Ureter (tissue), 1 donor: ENCODE data around the gene MAIP1. TPM values are rescaled to one million over a fixed set of nuclear protein-coding genes. Genes with fewer than 3 reads are reported as not detected.

Source experiments
- DNase-seq: peaks from one replicate; pipeline ENCODE4 v3.0.0-alpha.2; 2020; ENCODE audit warnings: low spot score
- total RNA-seq: library from RNA; stranded (reverse); gene quantifications from one replicate; pipeline ENCODE4 v1.2.4, GENCODE V29; 2023
- donor health status: DM: yes; HTN: yes; CAD: no.

MAIP1 gene
- total RNA-seq, 1 donor from 2014 or later = 14.1 TPM

DNA sequence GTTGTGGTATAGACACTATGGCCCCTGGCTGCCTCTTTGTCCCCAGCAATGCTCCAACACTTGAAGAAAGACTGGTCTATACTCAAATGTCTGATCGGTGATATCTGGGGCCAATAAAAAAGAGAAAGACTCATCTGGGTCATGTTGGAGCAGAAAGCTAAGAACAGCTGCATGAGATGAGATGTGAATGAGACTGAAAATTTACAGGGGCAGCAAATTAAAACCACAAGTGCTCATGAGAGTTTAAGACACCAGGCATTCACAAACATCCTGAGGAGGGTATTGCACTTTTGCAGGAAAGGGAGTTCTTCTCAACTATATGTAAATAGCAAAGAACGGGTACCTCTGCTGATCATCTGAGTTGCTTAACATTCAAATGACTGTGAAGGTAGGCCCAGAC lies 36.3 kb downstream of the MAIP1 start:
- no peak for DNase-seq

DNA sequence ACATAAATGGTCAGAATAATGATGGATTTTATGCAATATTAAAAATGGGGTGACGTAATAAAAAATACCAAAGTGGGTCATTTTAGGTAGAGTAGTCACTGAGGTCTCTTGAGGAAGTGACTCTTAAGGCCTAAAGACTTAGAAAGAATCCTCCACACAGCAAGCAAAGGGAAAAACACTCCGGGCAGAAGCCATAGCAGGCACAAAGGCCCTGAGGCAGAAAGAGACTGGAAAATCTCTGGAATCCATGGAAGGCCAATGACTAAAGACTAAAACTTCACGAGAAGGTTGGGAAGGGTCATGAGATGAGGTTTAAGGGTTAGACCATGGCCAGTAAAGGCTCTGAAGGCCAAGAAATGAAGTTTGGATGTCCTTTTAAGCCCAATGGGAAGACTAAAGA lies 36.9 kb downstream of the MAIP1 start:
- DNase-seq = no peak

DNA sequence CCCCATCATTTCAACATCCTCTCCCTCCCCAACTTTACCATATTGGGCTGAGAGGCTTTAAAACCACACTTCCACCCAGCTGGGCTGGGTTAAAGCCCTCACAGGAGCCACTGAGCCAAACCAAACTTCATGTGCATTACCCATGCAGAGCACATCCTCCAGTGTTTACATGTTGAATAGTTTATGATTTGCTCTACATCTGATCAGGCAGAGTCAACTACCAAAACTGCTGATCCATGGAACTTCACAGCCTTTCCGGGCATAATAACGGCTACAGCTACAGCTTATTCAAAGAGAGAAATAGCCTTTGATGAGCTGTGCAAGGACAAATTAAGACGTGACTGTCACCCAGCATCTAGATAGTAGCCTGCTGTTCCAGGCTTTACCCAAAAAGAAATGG lies 39.0 kb downstream of the MAIP1 start:
- DNase-seq = no peak

DNA sequence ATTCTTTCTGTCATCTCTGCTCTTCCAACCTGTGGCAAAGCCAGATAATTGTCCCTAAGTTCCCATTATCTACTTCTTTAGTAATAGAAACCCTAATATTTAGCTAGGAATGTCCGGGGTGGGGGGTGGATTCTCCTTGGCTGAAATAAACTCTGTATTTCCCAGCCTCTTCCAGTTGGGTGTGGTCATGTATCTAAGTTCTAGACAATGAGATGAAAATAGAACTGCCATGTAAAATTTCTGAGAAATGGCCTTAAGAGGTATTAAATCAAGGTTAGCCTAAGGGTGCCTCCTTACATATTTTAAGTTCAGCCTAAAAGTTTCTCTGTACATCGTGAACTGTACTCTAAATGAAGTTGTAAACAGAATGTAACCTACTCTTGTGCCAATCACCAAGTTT lies 39.5 kb downstream of the MAIP1 start:
- DNase-seq = no peak

DNA sequence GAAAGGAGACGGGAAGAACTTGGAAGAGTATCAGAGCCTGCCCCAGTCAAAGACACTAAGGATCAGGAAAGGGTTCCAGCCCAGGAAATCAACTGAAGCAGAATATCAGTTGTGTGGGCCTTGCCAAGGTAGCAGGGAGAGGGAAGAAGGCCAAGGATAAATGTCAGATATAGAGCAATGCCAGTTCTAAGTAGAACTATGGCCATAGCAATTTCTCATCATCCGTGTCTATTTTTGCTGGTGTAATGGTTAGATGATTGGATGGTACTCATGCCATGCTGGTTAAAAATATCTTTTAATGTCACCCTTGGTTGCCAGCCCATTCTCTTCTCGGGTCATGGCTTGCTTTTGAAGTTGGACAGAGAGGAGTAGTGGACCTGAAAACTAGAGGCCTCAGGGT lies 41.9 kb downstream of the MAIP1 start:
- no peak for DNase-seq

DNA sequence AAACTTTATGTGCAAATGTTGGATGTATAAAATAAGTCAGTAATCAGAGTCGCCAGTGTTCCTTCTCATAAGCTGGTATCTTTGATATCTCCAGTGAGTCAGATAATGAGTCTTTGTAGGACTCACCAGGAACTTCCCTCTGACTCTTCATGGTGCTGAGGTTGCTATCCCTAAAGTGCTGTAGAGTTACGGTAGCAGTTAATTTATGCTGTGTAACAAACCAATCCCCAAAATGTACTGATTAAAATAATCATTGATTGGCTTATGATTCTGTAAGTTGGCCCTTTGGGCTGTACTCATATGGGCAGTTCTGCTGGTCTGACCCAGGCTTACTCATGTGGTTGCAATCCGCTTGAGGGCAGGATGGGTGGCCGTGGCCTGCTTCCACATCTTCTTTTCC lies 43.8 kb downstream of the MAIP1 start:
- DNase-seq = no peak

DNA sequence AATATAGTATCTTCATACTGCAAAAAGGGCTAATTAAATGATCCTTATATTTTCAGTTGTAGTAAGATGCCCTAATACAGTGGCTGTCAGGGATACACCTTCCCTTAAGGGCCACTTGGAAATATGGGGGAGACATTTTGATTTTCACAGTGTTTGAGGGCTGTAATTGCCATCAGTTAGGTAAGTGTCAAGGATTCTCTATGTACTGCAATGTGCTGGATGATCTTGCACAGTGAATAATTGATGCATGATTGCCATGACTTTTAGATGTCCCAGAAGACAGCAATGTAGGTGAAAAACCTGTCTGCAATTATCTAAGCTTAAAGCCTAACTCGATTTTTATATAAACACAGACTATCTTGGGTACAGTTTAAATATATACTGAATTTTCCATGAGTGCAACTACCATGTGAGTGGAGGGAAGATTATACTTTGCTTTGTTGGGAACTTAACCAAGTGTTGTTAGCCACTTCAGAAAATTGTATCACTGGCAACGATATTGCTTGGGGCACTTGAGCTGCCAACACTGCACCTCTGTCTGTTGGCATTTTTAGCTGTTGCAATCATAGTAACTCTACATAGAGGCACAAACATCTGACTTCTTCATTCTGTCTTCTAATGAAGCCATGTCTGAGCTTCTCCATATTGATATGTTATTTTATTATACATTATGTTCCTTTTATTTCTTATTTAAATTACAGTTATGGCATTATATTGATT lies 45.2 kb downstream of the MAIP1 start:
- no peak for DNase-seq

DNA sequence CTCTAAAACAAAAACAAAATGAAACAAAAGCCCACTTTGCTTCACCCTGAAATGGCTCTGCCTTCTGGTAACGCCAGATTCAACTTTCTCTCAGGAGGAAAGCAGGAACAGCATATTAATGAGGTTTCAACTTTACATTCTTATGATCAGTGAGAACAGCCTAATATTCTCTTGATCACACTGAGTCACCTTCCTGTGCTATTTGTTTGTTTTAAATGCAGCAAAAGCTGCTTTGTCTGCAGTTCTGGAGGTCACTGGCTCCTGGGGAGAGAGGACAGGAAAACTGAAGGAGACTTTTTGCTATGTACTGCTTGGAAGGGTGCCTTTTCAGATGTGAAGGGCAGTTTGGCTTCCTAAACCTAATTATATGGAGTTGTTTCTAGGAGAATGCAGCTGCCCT lies 48.1 kb downstream of the MAIP1 start:
- no peak for DNase-seq

DNA sequence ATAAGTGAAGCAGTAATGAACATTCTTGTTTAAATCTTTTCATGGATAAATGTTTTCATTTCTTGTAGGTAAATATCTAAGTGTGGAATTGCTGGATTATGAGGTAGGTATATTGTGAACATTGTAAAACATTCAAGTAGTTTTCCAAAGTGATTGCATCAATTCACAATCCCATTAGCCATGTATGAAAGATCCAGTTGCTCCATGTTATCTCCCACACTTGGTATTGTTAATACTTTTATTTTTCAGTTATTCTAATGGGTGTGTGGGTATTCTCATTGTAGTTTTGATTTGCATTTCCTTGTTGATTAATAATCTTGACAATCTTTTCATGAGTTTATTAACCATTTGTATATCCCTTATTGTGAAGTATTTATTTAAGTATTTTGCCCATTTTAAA lies 50.3 kb downstream of the MAIP1 start:
- DNase-seq = no peak

DNA sequence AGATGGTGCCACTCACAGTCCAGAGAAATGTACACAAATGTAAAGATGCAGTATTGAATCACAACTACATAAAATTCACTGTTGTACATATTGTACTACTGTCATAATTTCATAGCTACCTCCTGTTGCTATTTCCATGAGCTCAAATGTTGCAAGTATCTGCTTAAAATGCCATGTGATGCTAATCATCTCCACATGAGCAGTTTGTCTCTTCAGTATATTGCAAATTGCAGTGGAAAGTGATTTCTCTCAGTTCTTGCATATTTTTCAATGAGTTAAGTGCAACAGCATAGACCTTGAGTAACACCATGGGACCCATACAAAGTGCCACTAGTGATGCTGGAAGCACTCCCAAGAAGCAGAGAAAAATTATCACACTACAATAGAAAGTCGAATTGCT lies 51.9 kb downstream of the MAIP1 start:
- no peak for DNase-seq

DNA sequence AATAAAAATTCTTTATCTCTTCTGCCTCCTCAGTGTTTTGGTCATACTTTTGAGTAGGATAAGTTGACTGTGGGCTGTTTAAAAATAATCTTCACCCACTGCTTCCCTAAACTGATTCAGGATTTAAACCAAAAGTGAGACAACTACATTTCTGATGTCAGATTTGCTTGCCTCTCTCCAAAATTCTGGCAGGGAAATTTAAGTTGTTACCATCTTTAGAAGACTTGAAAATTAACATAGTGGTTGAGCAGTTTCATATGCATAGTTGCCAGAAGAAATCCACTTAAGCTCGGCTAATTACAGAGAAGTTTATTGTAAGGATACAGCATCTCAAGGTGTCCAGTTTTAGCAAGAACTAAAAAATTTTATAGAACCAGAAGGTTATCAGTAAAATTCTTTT lies 57.0 kb downstream of the MAIP1 start:
- DNase-seq = no peak

Other genes with a start within 250 kb of the MAIP1 start
- 1.5 TPM for gene FTCDNL1, start 104.4 kb upstream of the MAIP1 start, total RNA-seq
- 10.9 TPM for gene C2orf69, start 44.3 kb upstream of the MAIP1 start, total RNA-seq
- gene TYW5, start 91 bp upstream of the MAIP1 start, total RNA-seq = 11.1 TPM